HL-60/S4 (cell line): ENCODE measurements around the gene APOBEC4.
"Not testable (repeated sequence)": the region's sequence is repeated elsewhere in the genome, so short reads cannot be mapped to it uniquely, and the experiment has no call there.

Experiments
- in situ Hi-C: fragments of 300-500 bp; cut with MboI; formaldehyde crosslinking; loops from 2 replicates; pipeline ENCODE4 v1.14.3; 2022; ENCODE audit warnings: low sequenced_read_pairs

The APOBEC4 gene, protein sequence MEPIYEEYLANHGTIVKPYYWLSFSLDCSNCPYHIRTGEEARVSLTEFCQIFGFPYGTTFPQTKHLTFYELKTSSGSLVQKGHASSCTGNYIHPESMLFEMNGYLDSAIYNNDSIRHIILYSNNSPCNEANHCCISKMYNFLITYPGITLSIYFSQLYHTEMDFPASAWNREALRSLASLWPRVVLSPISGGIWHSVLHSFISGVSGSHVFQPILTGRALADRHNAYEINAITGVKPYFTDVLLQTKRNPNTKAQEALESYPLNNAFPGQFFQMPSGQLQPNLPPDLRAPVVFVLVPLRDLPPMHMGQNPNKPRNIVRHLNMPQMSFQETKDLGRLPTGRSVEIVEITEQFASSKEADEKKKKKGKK

DNA sequence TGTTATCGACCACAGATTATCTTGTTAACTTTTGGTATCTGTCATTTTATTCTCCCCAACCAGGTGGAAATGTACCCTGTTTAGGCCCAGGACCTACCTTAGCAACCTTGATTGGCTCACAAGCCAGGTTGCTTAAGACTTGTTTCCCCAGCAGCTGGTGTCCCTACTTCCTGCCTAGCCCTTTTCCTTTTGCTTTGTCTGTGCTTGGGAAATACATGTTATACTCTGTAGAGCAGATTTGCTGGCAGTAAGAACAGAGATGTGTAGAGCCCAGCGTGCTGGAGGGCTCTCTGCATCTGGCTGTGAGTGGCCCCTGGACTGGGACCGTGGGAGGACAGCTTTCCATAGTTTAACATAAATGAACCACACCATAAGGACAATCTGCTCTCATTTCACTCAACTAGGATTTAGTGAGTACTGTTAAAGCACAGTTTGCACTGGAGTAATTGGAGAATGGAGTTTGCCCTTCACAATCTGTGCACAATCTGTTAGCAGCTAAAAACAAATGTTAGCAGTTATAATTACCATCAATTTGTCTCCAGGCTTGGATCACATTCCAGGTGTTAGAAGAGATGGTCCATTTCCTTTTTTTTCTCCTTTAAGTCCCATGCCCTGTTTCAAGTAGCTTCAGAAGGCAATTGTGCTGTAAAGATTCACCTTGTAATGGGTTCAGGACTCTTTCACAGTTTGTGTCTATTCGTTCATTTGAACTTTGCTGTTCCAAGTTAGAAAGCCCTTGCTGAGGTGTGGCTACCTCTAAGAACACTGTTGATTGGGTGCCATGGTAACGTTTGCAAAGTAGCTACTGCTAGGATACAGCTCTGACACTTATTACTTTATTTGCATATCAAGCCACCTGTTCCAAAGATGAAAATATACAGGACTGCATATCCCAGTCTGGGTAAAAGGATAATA lies at the start of gene APOBEC4:
TSS of gene APOBEC4 (minus strand) at position 770 of the 915 bp plus-strand sequence. CDS start 4,535 bp downstream, outside the sequence.
- in situ Hi-C loops, result loop anchor here (25.0 kb wide), 2 partner anchors 259 to 559 kb away; no protein-coding TSS in a partner anchor

DNA sequence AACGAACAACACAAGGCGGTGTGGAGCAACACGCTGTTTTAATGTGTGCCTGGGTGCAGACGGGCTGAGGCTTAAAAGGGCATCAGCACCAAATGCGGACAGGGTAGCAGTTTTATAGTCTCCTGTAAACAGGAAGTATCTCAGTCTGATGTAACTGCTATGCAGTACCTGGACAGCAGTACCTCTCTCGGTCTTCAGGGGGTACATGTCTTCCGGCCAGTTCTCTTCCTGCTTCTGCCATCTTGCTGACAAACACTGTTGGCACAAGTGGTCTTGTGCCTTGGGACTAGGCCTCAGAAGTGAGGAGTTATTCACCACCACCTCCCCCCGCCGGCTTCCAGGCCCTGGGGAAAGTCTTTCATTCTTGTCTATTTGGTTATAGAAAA lies 49.7 kb upstream of the APOBEC4 start:
- in situ Hi-C loops, result no loop called here

DNA sequence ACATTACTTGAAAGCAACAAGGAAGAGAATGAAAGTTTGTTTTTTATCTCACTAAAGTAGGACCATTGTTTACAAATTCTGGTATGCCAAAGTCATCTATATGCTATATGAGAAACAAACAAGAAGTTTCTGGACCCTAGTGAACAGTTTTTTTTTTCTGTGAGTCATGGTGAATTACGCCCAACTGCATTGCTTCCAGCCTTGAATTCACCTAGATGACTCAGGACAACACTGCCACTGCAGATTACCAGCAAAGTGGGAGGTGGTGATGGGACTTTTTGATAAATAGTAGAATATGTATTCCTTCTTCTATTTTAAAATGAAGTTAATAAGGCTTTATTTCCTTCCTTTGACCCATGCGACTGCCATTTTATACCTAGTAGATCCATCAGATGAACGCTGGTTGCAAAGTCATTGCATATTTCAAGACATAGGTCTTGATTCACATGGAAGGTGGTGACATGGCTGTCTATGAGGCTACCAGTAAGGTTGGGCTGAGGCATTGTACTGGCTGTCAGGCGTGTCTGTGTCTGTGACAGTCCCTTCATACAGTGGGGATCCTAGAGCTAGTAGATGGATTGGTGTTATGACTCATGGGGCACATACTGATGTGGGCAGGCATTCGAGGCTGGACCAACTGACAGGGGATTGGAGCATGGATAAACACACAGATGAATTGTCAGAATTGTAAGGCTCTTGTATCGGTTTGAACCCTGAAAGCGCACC lies 49.1 kb upstream of the APOBEC4 start:
- in situ Hi-C loops, result no loop called here

DNA sequence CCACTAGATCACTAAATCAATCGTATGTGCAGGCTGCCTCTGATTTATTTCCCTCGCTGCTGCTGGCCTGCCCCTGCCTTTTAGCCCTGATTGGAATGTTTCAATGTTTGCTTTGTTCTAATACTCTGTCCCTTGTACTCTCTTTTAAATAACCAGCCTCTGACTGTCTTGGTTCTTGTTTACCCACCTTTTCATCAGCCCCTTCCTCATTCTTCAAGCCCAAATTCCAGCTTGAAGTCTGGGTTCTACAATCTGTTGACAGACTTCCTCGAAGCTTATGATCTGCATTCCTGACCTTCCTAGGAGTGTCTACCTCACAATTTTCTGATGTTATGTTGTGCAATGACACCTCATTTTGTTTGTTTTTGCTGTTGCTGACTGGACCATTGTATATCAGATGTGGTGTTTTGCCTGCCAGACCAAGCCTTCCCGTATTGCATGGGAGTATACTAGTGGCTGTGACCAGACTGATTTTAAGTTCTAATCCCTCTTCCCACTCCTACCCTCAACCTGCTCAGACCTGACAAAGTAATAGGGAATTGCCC lies 46.6 kb upstream of the APOBEC4 start:
- in situ Hi-C loops, result no loop called here

DNA sequence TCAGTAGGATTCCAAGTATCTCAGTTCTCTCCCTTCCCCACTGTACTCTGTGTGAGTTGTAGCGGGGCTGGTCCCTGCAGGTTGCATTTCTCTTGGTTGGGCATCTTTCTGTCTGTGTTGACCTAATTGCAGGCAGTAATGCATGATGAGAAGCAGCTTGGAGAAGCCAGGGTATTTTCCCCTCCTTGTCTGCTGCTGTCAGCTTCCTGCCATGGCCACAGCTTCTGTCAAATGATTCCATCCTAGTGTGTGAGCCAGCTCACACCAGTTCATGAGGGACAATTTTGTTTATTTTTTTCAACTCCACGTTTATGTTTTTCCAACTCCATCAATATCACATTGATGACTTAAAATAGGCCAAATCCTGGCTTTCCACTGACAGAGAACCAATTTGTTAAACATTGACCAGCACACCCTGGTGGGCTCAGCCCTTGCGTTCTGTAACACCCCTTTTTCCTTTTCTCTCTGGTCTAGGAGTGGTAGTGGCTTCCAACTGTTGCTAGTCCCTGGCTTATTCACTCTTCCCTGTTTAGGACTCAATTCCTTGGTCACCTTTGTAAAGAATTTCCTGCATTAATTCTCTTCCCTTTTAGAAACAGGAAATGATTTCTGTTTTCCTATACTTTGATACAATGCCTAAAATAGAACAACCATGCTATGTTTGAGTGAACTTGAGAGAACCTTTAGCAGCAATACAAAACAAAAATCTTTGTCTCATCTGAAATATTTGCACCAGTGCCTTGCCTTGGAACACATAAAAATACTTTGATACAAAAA lies 44.9 kb upstream of the APOBEC4 start:
- in situ Hi-C loops, result no loop called here

DNA sequence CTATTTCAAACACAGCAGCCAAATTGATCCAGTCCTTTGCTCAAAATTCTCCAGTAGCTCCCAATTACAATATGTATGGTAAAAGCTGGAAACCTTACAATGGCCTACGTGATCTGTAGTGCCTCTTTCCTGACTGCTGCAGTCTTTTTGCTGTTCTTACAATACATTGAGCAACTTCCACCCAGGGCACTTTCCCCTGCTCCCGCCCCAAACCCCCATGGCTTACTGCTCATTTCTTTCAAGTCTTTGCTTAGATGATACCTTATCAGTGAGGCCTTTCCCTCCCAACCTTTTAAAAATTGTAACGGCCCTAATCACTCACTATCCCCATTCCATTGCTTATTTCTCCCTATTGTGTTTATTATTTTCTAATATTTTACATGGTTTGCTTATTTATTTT lies 43.9 kb upstream of the APOBEC4 start:
- in situ Hi-C loops, result no loop called here

DNA sequence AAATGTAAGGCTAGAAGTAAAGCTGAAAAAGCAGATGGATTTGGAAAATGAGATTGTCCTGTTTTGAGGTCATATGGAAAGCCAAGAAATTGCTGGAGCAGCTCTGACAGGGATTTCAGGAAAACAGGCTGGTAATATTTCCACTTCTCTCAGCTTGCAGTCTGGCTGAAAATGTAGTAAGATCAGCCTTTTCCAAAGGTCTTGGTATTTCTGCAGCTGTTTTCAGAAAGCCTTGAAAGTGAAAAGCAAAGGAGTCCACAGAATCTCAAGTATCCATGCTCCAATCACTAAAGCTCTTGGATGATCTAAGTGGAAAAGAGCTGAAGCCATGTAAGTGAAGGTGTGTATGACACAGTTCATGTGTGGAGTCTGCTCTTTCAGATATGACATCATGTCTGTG lies 41.6 kb upstream of the APOBEC4 start:
- in situ Hi-C loops, result no loop called here

DNA sequence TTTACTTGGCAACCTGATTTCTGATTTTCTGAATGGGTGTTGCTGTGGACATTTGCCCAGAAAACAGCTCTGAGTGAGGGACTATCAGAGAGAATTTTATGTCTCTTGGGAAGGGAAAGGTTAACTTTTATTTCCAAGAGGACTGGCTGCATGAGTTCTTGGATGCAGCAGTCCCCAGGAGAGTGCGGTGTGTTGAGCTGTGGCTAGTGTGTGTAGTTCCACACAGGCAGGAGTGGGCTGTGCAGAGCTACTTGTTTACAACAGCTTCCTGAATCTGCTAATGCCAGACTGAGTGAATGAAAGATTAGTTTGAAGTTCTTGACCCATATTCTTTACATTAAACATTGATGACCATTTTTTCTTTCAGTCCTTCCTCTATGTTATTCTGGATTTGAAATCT lies 41.0 kb upstream of the APOBEC4 start:
- in situ Hi-C loops, result no loop called here

DNA sequence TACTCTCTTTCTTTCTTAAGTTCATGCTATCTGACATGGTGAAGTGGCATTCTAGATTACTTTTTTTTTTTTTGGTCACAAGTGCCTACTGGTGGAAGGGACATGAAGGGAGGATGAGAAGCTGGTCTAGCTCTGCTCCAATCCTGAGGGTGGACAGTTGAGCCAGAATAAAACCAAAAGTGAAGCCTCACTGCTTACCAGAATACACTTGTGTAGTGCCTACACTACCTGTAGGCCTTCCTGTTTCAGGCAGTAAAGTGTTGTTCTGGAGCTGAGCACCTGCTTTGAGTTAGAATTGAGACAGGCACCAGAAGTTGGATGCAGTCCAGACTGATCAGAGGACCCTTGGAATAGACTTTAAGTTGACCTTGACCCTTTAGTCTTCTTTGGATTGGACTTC lies 40.4 kb upstream of the APOBEC4 start:
- in situ Hi-C loops, result no loop called here

DNA sequence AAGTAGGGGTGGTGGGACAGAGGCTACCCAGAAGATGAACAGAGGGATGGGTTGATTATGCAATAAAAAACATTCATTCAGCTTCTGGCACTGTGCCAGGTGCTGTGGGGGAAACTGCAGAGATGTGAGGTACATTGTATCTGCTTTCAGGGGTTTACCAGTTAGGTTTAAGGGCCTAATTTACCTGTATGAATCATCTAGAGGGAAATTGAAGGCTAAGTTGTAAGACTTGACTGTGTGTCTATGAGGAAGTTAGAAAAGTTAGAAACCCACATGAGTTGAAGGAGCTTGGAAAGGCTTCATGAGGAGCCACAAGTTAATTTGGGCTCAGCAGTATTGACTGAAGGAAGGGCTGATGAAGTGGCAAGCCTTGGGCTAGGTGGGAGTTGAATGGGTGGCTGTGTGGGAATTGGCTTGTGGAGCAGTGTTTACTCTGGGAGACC lies 36.7 kb upstream of the APOBEC4 start:
- in situ Hi-C loops, result no loop called here

DNA sequence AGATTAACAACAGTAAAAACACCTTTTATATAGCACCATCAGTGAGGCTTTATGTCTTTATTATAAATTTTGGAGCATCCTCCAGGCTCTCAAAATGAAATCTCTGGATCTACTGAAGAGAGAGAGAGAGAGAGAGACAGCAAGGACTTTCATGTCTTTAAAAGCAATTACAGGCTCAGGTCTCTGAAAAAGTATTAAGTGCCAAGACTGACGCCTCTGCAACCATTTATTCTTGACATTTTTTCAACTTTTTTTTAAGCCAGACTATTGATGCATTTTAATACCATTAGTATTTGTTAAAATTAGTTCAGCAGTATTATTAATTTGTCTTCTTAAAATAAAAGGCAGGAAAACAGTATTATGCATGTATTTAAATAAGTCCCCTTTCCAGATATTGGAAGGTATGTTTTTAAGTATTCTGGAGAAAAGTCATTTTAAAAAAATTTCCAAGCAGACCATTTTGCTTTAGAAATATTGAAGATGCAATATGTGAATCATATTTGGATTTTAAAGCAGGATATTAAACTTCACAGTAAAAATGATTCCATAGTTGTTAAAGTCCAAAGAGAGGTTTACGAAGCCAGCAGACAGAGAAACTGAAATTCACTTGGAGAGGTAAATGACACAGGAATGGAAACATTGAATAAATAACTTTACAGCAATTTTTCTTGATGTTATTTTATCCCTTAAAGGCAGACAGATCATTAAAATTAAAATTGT lies 35.4 kb upstream of the APOBEC4 start:
- in situ Hi-C loops, result no loop called here

DNA sequence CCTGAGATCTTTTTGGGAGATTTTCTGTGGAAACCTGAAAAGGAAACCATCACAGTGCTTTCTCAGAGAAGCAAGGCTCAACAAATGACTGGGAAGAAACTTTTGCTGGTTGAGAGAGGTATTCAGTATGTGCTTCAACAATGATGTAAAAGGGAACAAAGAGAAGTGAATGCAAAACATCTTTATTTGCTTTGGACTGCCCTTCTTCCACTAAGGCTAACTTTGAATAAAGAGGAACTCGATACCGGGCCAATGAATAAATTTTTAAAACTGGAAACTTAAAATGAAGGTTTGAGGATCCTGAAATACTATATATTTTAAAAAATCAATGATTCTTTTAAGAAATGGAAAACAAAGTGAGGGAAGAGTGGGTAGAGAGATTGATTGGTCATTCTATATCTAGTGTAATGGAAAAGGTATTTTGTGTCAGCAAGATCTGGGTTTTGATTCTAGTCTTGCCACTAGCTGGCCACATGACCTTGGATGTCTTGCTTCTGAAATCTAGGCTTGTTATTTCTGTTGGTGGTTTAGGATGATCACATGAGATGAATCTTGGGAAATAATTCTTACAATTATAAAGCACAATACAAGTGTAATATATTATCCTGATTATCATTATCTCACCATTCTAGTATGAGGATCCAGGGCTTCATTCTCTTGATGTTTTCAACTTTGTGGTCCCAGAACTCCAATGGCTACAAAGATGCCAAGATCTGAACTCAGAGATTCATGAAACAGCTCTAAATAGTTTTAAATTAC lies 34.6 kb upstream of the APOBEC4 start:
- in situ Hi-C loops, result no loop called here

DNA sequence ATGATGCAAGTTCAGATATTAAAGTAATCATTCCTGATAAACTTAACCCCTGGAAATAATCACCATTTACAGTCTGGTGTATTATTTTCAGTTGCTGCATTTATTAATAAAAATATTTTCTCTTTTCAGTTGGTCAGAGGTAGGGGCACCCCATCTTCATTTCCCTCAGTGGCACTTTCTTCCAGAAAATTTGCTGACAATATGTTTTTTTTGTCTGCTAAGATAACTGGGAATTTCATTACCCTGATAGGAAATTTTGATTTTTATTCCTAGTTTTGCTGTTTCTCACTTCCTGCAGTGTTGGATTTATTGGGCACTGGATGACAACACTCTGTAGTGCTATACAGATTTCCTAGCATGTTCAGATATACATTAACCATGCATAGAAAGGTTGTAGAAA lies 33.1 kb upstream of the APOBEC4 start:
- in situ Hi-C loops, result no loop called here

DNA sequence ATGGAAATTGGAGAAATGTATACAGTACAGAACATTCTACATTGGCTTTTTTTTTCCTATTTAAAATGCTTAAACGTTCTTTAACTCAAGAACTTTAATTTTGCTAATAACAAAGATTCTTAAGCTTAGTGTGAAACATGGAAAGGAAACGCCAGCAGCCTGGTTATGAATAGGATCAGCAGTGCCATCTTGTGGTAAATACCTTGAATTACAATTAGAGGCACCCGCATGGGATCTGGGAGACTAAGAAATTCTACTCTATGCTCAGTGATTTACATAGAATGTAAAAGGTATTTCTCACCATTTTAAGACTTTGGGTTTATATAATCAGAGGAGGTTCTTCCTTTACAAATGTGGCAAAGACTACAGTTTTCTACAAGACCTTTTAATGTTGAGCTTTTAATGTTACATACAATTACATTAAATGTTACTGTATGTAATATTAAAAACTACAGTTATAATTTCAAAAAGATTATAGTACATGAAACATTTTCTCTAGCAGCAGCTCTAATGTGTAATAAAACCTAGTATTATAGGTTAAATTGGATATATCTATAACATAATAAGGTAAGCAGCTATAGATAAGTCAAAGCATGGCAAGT lies 32.1 kb upstream of the APOBEC4 start:
- in situ Hi-C loops, result no loop called here

DNA sequence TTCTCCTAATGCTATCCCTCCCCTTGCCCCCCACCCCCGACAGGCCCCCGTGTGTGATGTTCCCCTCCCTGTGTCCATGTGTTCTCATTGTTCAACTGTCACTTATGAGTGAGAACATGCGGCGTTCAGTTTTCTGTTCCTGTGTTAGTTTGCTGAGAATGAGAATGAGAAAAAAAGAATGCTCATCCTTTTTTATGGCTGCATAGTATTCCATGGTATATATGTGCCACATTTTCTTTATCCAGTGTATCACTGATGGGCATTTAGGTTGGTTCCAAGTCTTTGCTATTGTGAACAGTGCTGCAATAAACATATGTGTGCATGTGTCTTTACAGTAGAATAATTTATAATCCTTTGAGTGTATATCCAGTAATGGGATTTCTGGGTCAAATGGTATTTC lies 26.2 kb upstream of the APOBEC4 start:
- in situ Hi-C loops, result not testable (repeated sequence)

DNA sequence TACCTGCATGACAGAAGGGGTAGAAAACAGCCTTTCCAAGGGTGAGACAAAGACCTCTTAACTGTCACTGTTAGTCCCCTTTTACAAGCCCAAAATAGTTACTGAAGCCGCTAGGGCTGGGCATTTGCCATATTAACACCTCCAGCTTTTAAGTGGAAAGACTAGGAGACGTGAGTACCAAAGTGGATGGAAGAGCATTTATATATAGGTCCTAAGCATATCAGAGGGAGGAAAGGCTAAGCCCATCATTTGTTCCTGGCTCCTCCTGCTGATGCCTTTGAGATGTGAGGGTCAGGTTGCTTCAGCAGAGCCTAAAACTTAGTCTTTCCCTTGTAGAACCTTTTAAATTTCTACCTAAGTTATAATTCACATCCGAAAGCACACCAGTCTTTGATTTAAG lies 25.7 kb upstream of the APOBEC4 start:
- in situ Hi-C loops, result no loop called here

DNA sequence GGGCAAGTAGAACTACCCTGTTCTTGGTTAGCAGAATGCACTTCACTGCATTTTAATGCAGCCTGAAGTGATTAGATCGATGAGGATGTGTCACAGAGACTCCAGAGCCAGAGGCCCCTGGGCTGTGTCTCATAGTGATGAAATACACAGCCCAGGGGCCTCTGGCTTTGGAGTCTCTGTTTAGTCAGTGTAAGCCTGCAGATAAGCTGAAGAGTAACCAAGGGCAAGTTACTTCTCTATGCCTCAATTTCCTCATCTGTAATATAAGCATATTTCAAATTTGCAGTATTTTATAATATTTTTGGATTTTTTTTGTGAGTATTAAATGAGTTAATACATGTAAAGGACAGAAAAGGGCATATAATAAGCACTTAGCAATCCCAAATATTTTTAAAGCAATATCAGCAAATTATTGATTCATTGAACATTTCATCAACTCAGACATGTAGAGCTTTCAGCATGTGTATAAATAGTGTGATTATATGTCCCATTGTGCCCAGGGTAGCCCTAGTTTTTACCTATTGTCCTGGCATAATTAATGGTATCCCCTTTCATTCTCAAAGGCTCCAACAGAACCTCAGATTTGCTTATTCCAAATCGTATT lies 23.6 kb upstream of the APOBEC4 start:
- in situ Hi-C loops, result no loop called here
